GM21381 (cell line): ENCODE results near the gene DNAAF1.
"Not testable (repeated sequence)": the region's sequence is repeated elsewhere in the genome, so short reads cannot be mapped to it uniquely, and the experiment has no call there.

ENCODE experiments used
- ATAC-seq: cut with Tn5 transposase; IDR thresholded peaks from one replicate; pipeline ENCODE4 v1.9.1; 2021; ENCODE audit warnings: mild to moderate bottlenecking, moderate library complexity; ENCODE audit not compliant: unreplicated experiment

The DNAAF1 gene

DNA sequence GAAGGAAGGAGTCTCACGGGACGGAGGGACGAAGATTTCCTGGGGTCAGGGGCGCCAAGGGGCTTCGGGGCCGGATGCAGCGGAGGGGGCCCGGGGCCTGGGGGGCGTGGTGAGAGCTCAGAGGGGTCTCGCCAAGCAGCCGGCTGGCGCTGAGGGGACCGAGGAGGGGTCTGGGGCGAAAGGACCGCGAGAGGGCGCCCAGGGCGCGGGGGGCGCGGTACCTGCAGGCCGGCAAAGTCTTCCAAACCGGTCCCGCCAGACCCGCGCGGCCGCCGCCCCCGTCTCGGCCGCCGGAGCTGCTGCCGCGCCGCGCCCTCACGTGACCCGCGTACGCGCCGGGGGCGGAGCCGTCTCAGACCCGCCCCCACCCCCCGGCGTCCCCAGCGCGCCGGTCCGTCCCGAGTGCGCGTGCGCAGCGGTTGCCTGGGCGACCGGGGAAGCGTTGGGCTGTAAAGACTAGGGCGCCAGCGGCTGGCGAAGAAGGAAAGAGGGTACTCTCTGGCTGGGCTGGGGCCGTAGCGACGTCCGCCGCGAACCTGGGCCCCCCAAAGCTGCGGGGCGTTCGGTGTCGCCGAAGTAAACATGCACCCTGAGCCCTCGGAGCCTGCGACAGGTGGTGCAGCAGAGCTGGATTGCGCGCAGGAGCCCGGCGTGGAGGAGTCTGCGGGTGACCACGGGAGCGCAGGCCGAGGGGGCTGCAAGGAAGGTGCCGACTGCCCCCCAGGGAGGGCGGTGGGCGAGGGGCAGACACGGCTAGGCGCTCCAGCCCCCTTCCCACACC lies at the start of gene DNAAF1, which contains the start of gene HSDL1:
Gene DNAAF1, plus strand, starts transcription at position 450 of the 781 bp plus-strand sequence. Its CDS starts 133 bp downstream, at position 583.
Gene HSDL1, minus strand, starts transcription at position 319 of the 781 bp plus-strand sequence. CDS start 13,856 bp downstream, outside the sequence.
- ATAC-seq, result peak; percentile 89

- no peak for ATAC-seq
Measured at GRCh38 chr16:84095466-84095865, 49.6 kb upstream of the DNAAF1 start.

GRCh38 chr16:84096447-84097005 lies 48.6 kb upstream of the DNAAF1 start:
- no peak for ATAC-seq

DNA sequence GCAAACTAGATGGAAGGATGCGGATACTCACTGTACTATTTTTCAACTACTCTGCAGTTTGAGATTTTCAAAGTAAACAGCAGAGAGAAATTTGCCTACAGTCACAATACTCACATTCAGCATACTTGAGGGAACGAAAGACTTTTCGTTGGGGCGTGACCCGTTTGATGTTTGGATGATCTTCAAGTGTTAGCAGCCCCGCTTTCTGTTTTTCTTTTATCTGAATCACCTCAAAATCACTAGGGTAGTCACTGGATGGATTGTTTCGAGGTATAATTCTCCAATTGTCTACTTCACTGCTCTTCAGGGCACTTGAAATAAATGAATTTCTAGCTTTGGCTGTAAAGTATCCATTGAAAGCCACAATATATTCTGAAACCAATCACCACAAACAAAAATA lies 46.2 kb upstream of the DNAAF1 start:
- ATAC-seq, result no peak

DNA sequence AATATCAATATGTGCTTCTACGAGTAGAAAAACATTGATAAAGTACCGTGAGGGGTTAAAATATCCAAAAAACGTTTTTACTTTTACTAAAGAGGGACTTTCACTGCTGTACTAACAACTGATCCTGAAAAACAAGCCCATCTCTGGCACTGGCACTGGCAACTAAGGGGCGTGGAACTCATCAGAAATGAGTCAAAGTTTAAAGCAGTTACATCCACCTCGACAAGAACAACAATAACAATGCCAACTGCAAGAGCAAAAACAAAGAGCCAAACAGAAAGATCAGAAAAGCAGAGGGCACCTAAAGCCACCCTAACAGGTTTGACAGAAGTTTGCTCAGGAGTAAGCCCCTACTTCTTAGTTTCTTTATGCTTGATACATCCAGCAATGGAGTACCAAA lies 41.4 kb upstream of the DNAAF1 start:
- no peak for ATAC-seq

- no peak for ATAC-seq
Measured at GRCh38 chr16:84104231-84104630, 40.9 kb upstream of the DNAAF1 start.

- no peak for ATAC-seq
Measured at GRCh38 chr16:84105301-84105815, 39.8 kb upstream of the DNAAF1 start.

- ATAC-seq, result no peak
Measured at GRCh38 chr16:84105948-84106740, 39.0 kb upstream of the DNAAF1 start.

DNA sequence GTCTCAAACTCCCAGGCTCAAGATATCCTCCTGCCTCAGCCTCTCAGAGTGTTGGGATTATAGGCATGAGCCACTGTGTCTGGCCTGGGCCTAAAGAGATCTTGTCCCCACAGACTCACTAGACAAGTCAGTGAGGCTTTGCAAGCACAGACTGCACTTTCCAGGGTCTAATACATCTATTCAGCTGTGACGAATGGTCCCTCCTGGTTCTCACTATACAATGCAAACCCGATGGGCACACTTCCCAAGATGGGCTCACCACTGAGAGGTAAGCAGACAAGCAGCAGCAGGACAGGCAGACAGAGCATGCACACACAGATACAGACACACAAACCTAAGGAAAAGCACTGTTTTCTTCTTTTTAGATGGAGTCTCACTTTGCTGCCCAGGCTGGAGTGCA lies 37.2 kb upstream of the DNAAF1 start:
- no peak for ATAC-seq

DNA sequence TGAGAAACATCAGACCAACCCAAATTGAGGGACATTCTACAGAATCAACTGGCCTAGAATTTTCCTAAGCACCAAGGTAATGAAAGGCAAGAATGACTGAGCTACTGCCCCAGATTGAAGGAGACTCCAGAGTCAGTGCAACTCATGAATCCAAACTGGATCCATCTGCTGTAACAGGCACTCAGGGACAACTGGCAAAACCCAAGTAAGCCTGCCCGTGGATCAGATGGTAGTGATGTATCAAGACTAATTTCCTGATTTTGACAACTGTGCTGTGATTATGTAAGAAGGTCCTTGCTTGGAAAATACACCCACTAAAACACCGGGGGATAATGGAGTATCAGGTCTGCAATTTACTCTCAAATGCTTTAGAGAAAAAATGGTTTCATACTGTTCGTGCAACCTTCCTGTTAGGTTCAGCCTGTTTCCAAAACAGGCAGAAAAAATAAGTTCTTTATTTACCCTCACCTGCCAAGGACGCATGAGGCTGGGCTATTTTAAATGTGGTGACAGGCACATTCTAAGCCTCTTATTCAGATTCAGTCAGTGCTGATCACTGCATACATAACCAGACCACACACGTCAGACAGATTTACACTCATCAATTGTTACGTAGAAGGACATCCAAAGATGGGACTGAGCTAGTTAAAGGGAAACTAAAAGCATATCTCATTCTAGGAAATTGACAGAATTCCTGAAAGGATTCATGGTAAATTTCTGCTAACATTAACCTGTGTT lies 35.3 kb upstream of the DNAAF1 start:
- ATAC-seq, result no peak

DNA sequence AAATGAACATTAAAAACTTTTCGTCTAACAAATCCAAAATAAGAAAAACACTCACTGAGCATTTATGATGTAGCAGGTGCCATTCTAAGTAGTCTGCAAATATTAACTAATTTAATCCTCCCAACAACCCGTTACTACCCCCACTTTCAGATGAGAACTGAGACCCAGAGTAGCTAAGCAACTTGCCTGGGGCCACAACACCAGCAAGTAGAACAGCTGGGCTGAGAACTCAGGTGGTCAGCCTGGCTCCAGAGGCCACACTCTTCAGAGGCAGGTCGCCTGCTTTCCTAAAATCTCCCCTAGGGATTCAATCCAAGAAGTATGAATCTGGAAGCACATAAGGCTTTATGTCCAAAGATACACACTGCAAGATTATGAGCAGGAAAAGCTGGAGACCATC lies 34.6 kb upstream of the DNAAF1 start:
- no peak for ATAC-seq

GRCh38 chr16:84111525-84111924 lies 33.6 kb upstream of the DNAAF1 start:
- no peak for ATAC-seq

- ATAC-seq, result not testable (repeated sequence)
Measured at GRCh38 chr16:84111949-84112348, 33.2 kb upstream of the DNAAF1 start.

DNA sequence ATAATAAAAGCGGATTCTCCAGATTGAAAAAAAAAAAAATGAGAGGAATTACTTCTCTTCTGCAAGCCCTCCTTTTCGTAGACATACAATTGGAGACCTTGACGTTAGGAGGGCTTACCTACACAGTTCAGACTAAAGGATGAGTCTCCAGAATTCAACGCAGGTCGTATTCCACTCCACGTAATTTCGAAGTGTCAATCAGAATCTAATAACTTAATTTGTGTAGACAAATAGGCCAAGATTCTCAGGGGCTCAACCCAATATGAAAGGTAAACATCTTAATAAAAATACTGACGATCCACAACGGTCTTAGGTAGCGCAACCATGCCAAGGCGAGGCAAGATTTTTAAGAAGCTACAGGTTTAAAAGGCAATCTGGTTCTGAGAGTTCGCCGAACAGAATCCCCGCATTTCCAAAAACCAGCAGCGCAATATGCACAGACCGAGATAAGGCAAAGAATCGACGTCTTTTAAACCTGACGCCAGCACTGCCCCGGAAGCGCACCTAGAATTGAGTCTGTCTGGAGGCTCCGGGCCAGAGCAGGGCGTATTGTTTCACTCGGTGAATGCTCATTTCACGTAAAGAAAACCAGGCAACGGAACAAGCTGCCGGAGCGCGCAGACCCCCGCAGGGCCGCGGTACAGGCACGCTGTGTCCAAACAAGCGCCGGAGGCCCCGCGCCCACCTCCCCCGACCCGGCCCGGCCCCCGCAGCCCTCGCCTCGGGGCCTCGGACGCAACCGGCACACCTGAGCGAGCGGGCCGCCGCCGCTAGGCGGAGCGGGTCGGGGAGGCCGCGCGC lies 29.0 kb upstream of the DNAAF1 start:
- peak; percentile 36 for ATAC-seq

GRCh38 chr16:84116720-84117493 lies 28.2 kb upstream of the DNAAF1 start, which contains the start of gene MBTPS1:
Gene MBTPS1 (minus strand): TSS chr16:84116942. CDS start chr16:84101783, 15,159 bp downstream.
- ATAC-seq, result peak; percentile 90

- no peak for ATAC-seq
Measured at GRCh38 chr16:84117494-84117843, 27.6 kb upstream of the DNAAF1 start.

- ATAC-seq, result not testable (repeated sequence)
Measured at GRCh38 chr16:84118315-84118714, 26.8 kb upstream of the DNAAF1 start.

GRCh38 chr16:84119368-84119767 lies 25.7 kb upstream of the DNAAF1 start:
- ATAC-seq, result no peak

- ATAC-seq, result no peak
Measured at GRCh38 chr16:84120023-84120422, 25.1 kb upstream of the DNAAF1 start.
